GM21717 (cell line): ENCODE results near the gene DOCK9.

Source experiments
- ATAC-seq: cut with Tn5 transposase; IDR thresholded peaks from one replicate; pipeline ENCODE4 v1.9.1; 2021; ENCODE audit warnings: mild to moderate bottlenecking, moderate library complexity; ENCODE audit not compliant: unreplicated experiment

The DOCK9 gene

DNA sequence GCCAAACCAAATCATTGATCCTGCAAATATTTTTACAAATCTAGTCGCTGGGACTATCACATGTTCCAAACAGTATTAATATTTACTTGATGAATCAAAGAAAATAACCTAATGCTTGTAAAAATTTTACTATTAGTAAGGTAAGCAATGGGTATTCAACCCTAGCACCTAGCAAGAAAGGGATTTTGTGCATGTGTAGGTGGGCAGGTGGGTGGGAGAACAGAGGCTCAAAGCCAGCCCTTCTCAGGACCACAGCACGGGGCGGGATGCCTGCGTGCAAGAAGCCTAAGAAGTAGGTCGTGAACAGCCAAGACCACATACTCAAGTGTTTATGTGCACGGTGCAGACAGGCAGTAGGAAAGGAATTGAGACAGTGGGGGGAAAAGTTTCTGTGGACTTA, 26.6 kb downstream of the DOCK9 start:
- no peak for ATAC-seq

DNA sequence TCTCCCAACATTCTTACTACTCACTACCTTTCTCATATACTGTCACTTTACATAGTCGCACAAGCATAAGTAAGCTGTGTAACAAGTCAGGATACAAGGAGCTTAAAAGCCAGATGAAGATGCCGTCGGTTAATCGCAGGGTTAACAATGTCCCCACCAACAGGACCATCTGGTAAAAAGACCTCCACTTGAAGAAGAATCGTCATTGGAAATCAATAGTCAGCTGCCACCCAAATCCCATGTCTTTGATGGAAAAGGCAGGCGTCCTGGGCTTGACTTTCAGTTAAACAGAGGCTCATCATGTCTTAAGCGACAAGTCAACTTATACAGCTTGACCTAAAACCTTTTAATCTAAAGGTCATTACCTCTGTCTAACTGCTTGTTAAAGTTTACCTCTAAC, 27.2 kb downstream of the DOCK9 start:
- no peak for ATAC-seq

- no peak for ATAC-seq
Measured at GRCh38 chr13:98947925-98948324, 29.9 kb downstream of the DOCK9 start.

DNA sequence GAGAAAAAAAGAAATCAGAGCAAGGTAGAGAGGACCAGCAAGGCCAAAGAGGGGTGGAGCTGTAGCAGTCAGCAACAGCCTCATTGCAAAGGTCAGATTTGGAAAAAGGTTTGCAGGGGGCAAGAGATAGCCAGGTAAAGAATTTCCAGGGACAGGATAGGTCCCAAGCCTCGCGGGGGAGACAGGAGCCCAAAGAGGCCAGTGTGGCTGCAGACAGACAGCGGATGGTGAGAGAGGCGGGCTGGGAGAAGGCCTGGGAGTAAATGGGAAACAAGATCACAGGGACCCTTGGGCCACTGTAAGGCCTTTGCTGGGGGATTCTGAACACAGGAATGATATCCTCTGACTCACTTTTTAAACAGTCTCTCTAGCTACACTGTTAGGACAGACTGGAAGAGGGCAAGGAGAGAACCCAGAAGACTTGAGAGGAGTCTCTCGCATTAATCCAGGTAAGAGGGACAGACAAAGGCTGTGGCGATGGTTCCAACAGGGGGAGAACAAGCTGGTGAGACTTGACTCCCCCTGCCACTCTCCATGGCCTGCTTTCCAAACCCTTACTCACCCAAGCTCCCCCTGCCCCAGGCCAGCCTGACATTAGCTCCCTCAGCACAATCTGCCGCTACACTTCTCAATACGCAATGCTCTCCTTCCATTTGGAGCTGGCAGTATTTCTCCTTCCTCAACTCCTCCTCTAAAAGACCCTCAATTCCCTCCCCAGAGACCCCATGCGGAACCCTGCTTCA, 31.8 kb downstream of the DOCK9 start:
- ATAC-seq: no peak

- ATAC-seq: no peak
Measured at GRCh38 chr13:98944336-98944735, 33.5 kb downstream of the DOCK9 start.

- no peak for ATAC-seq
Measured at GRCh38 chr13:98942997-98943396, 34.9 kb downstream of the DOCK9 start.

DNA sequence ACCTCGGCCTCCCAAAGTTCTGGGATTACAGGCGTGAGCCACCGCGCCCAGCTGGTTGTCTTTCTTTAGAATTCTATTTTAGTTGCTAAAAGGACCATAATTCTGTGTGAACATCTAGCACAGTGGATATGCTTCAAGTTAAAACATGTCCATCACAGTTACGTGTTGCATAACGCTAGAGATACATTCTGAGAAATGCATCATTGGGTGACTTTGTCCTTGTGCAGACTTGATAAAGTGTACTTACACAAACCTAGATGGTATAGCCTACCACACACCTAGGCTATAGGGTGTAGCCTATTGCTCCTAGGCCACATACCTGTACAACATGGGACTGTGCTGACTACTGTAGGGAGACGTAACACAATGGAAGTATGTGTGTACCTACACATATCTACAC, 35.4 kb downstream of the DOCK9 start:
- no peak for ATAC-seq

DNA sequence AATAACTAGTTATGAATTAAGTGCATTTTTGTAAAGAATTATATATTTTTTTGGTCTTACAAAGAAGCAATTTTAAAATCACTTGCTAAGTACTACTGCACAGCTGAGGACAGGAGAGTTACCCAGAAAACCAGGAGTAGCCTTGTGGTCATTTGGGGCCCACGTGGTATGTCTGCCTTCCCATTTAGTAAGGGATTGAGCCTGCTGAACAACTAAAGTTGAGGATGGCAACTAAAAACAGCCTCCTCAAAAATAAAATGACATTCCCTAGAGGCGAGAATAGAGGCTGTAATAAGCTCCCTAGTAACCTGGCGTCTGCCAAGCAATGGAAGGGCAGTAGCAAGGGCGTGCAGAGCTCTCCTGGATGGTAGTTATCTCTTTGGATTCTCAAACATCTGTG, 36.3 kb downstream of the DOCK9 start:
- no peak for ATAC-seq

DNA sequence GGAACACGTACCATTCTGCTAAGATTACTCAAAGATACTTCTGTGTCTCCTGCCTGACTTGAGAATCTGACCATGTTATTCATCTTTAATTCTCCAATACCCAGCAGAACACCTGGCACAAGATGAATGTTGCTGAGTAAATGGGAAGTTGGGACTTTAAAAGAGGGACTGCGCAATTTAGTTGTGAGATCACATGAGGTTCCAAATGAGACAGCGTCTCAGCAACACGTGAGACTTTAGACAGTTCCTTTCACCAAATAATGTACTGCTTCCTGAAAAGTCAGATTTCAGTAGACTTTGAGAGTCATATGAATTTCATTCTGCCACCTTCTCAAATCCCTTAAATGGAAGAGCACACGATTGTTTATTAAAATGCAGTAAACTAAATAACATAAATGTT, 36.7 kb downstream of the DOCK9 start:
- ATAC-seq: no peak

GRCh38 chr13:98940325-98941001, 37.4 kb downstream of the DOCK9 start:
- no peak for ATAC-seq

- no peak for ATAC-seq
Measured at GRCh38 chr13:98939660-98940191, 38.1 kb downstream of the DOCK9 start.

- ATAC-seq: no peak
Measured at GRCh38 chr13:98938801-98939200, 39.1 kb downstream of the DOCK9 start.

- no peak for ATAC-seq
Measured at GRCh38 chr13:98937911-98938381, 39.9 kb downstream of the DOCK9 start.

DNA sequence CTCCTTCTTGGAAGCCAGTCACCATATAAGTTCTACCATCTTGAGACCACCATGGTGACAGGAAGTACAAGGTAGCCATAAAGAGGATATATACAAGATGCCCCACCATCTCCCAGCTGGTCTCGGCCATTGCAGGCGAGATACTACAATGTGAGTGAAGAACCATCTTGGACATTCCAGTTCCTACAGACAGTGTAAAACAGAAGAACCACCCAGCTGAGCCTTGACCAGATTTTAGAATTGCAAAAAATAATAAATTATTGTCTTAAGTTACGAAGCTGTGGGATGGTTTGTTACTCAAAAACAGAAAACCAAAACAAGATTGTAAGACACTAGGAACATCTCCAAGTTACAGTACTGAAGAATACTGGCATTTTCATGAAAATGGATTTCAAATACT, 43.6 kb downstream of the DOCK9 start:
- no peak for ATAC-seq

GRCh38 chr13:98930151-98930591, 47.7 kb downstream of the DOCK9 start:
- ATAC-seq: no peak

DNA sequence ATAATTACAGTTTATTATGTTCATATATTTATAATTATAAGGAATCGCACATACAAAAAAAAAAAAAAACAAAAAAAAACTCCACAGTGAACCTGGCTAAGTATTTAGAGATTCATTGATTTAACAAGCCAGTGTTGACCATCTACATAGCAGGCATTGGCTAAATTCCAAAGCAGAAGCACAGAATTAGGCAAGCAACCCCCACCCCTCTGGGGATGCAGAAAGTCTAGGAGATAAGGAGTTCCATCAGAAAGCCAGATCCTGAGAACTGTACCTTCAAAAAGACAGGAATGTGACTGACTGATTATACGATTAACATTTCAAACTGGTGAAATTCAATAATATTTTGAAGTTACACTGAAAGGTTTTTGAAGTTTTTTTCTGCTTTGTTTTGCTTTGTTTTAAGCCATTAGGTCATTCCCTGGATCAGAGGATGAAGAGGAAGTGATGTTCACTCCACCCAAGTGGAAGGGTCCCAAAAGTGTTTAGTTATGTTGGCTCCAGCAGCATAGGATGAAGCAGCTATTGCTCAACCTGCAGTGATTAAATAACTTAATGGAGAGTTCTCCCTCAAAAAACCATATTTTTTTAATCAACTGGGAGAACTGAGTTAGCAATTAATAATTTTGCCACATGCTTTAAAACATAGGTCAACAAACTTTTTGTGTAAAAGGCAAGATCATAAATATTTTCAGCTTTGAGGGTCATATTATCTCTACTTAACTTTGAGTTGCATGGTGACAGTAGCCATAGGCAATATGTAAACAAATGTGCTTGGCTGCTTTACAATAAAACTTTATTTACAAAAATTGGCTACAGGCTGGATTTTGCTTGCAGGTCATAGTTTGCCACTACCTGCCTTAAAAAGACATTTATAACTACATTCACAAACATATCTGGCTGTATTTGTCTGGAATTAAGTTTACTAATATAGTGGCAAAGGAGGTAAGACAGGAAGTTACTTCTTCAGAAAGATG, 49.6 kb downstream of the DOCK9 start:
- ATAC-seq: no peak

DNA sequence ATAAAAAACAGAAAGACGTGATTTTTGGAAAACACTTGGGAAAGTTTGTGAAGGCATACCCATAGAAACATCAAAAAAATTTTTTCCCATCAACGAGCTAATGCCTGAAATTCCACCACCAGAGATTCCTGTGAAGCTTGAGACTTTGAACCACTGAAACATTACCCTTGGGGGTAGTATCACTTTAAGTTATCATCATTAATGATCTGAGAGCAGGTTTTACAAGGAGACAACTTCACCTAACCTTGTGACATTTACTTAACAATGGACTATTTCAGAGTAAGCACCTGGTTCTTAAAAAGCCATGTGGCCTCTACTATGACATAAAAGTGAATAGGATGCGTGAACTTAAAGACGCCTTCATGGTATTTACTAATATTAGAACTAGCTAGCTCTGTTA, 51.9 kb downstream of the DOCK9 start:
- ATAC-seq: no peak

DNA sequence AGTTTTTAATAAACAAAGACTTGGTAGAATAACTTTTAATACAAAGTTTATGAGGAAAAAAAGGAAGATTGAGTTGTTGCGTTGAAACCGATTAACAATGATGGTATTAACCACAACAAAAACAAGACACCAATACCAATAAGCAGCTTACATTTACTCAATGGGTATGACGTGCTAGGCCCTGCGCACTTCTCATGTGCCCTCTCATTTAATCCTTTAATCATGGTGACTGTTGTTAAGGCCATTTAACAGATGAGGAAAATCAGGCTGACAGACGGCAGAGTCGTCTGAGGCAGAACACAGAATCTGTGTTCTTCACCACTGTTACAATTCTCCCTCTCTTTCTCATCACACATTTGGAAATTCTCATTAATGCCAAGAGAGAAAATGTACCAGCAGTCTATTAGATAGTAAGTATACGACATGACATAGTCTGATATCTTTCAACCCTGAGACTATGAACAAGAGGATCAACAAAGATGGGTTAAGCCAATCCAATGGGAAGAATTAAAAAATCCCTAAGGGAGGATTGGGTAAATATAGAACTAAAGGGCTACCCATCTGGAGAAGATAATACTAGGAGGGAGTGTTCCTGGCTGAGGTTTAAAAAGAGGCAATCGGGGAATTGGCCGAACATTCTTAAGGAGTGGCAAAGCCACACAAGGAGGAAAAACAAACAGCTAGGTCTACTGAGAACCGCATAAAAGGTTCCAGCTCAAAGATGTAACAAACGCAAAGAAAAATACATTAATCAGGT, 54.0 kb downstream of the DOCK9 start:
- ATAC-seq: no peak

DNA sequence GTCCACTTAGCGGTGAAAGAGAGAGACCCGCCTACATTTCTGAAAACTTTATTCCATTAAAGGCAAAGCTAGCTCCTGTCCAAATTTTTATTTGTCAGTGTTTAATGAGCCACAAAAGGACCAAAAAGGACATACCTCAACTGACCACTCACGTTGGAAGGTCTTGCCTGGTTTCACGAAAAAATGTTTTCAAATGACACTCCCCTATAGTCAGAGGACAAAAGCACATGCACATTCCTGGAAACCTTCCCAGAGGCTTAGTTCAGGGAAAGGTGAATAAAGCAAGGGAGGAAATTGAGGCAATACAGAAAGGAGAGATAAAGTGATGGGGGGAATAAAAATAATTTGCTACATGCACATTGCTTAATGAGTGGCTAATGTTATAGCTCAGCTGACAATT, 55.6 kb downstream of the DOCK9 start:
- ATAC-seq: no peak

GRCh38 chr13:98921786-98922185, 56.1 kb downstream of the DOCK9 start:
- ATAC-seq: no peak
